IPS-20b (cell line): ENCODE data around the gene SIRPA.

Experiments used
- H3K27ac ChIP-seq: one replicate; pipeline ENCODE4 v1.5.1; 2013; ENCODE audit warnings: low read length
- H3K27me3 ChIP-seq: 2 replicates; pipeline ENCODE4 v1.6.1; 2013; ENCODE audit warnings: mild to moderate bottlenecking, low read length, inconsistent platforms; ENCODE audit not compliant: insufficient read depth
- H3K36me3 ChIP-seq: 2 replicates; pipeline ENCODE4 v1.6.1; 2013; ENCODE audit warnings: low read depth, mild to moderate bottlenecking, inconsistent platforms, low read length, moderate library complexity; ENCODE audit not compliant: insufficient read depth
- H3K4me1 ChIP-seq: 2 replicates; pipeline ENCODE4 v1.6.1; 2013; ENCODE audit warnings: mild to moderate bottlenecking, control low read depth, inconsistent platforms, low read length, moderate library complexity; ENCODE audit not compliant: insufficient read depth
- H3K4me3 ChIP-seq: 2 replicates; pipeline ENCODE4 v1.5.1; 2013; ENCODE audit warnings: mild to moderate bottlenecking, low read length, inconsistent platforms
- H3K9ac ChIP-seq: 2 replicates; pipeline ENCODE4 v1.6.1; 2013; ENCODE audit warnings: low read depth, mild to moderate bottlenecking, inconsistent platforms, low read length, moderate library complexity
- H3K9me3 ChIP-seq: 2 replicates; pipeline ENCODE4 v1.6.1; 2013; ENCODE audit warnings: mild to moderate bottlenecking, low read depth, low read length, inconsistent platforms; ENCODE audit not compliant: insufficient read depth

The SIRPA gene

DNA sequence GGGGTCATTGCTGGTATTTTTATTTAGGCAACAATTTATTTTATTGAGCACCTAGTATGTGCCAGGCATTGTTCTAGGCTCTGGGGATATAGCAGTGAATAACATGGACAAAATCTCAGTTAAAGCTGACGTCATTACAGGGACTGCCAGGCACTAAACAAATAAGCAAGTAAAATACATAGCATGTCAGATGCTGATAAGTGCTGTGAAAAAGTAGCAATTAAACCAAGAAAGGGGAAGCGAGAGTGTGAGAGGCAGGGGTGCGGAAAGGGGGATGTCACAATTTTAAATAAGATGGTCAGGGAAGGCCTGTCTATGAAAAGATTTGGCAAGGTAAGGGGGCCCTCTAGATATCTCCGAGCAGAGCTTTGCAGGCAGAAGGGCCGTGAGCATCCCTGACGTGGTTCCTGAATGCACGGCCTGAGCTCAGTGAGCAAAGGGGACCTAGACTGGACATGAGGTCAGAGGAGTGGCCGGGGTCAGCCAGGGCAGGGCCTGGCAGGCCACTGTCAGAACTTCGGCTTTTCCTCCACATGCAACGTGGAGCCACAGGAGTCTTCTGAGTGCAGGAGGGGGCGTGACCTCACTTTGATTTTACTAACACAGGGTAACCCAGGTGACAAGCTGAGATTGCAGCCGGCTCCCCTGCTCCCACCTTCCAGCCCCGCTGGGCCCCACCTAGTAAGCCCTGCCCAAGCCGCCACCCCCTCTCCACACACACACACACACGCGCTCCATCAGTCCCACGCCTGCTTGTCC, 24.2 kb upstream of the SIRPA start:
- Histone ChIP-seq H3K9me3 (no peaks in the 10 kb centered on the region), H3K4me1 (peaks cover 7% of the 10 kb centered on the region; the same call in 1 of the 2 replicates), H3K9ac (no peak overlapping the region), H3K27ac (no peak overlapping the region), H3K27me3 (no peaks in the 10 kb centered on the region), H3K36me3 (no peaks in the 10 kb centered on the region), H3K4me3 (no peak overlapping the region)

DNA sequence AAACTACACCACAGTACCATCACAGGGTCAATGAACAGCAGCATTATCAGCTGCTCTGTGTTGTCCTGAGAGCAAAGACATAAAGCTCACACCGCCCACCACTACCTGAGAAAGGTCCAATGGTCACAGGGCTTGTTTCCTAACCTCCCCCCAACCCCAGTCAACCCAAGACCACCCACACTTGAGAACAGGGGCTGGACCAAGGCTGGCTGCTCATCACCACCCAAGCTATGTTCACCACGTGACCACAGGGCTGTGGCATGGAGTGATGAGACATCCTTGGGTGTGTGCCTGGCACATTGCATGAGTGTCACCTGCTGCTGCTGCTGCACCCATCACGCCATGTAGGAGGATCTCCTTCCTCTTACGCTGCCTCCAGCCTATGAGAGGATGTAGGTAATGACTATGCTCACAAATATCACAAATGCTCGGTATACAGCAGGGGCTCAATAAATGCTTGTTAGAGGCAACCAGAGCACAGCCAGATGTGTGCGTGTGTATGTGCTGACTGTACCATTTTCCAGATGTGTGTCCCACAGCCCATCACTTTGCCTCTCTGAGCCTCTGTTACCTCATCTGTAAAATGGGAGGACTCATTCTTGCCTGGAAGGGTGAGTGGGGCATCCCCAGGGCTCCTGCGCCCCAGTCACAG, 23.3 kb upstream of the SIRPA start:
- Histone ChIP-seq H3K9me3 (no peaks in the 10 kb centered on the region), H3K27me3 (no peaks in the 10 kb centered on the region), H3K4me3 (no peak overlapping the region), H3K27ac (no peak overlapping the region), H3K36me3 (no peaks in the 10 kb centered on the region), H3K4me1 (peaks cover 3% of the 10 kb centered on the region; the same call in 1 of the 2 replicates), H3K9ac (no peak overlapping the region)

DNA sequence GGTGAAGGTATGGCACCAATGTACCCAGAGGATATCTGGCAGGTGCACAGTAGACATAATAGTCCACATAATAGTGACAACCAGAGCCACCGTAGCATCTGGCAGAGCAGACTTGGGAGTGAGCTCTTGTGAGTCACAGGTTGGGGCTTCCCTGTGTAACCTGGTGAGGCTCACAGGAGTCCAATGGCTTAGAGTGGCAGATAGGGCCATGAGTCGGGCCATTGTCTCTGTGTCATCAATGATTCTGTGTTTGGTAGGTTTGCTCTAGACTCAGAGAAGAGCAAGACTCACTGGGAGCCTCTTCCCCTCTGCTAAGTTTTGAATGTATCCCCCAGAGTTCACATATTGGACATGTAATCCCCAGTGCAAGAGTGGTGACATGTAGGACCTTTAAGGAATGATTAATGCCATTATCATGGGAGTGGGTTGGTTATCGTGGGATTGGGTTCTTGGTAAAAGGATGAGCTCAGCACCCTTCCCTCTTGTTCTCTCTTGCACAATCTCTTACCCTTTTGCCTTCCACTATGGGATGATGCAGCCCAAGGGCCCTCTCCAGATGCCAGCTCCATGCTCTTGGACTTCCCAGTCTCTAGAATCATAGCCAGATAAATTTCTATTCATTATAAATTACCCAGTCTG, 22.6 kb upstream of the SIRPA start:
- Histone ChIP-seq H3K9me3 (no peaks in the 10 kb centered on the region), H3K4me1 (no peaks in the 10 kb centered on the region), H3K9ac (no peak overlapping the region), H3K36me3 (no peaks in the 10 kb centered on the region), H3K4me3 (no peak overlapping the region), H3K27me3 (no peaks in the 10 kb centered on the region), H3K27ac (no peak overlapping the region)

DNA sequence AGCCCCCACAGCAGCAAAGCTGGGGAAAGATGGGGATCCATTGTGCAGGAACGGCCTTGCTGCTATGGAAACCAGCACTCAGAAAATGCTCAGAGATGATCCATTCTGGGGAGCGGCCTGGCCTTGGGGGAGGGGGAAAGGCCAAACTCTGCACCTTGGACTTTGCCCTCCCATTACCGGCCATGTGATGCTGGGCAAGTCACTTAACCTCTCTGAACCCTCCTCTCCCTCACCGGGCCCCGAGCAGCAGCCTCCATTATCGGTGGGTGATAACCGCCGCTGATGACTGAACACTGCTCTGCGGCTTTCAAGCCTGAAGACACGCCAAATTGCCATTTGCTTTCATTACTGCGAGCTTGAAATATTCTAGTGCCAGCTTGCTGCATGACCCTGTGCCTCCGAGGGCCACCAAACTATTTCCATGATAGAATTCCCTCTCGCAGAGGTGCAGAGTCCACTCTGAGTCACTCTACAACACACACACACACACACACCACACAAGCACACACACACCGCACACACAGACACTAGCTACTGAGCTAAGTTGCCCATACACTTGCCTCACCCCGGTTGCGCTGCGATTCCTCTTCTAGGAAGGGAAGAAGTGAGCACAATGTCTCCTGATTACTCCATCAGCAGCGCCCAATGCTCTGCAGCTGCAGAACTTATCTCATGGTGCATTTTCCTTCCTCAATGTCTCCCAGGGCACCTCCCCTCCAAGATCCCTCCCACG, 20.6 kb upstream of the SIRPA start:
- Histone ChIP-seq H3K4me1 (no peaks in the 10 kb centered on the region), H3K36me3 (no peaks in the 10 kb centered on the region), H3K9me3 (no peaks in the 10 kb centered on the region), H3K4me3 (no peak overlapping the region), H3K27ac (no peak overlapping the region), H3K27me3 (no peaks in the 10 kb centered on the region), H3K9ac (no peak overlapping the region)

DNA sequence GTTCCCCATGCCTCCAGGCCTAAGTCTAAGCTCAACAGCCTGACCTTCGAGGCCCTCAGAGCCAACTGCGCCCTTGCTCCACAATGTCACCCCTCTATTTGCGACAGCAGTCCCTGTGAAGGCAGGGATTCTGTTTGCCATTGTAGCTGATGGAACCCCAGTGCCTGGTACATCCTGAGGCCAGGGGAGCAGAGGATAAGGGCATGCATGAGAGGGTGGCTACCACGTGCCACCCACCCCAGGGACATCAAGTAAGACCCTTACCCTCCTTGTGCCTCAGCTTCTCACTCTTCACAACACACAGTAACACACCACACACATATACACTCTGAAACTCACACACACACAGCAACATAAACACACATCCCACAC, 20.0 kb upstream of the SIRPA start:
- H3K9me3 ChIP-seq: no peaks in the 10 kb centered on the region
- no peak overlapping the region for H3K27ac ChIP-seq
- no peaks in the 10 kb centered on the region for H3K4me1 ChIP-seq
- no peak overlapping the region for H3K4me3 ChIP-seq
- H3K27me3 ChIP-seq: no peaks in the 10 kb centered on the region
- H3K36me3 ChIP-seq: no peaks in the 10 kb centered on the region
- H3K9ac ChIP-seq: no peak overlapping the region

DNA sequence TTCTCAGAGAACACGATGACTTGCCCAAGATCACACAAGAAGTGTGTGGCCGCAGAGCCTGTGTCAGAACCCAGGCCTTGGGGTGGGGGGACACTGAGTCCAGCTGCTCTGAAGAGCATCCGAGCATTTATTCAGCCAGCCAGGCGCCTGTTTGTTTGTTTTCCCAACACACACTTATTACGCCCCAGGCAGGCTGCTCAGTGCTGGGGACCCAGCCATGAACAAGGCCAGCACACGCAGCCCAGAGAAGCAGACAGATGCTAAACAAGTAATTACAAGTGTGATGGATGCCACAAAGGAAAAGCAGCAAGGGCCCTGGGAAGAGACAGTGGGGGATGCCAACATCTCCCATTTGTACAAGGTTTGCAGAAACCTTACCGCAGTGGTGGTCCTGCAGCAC, 19.4 kb upstream of the SIRPA start:
- Histone ChIP-seq H3K27me3 (no peaks in the 10 kb centered on the region), H3K9ac (no peak overlapping the region), H3K4me3 (no peak overlapping the region), H3K36me3 (no peaks in the 10 kb centered on the region), H3K4me1 (no peaks in the 10 kb centered on the region), H3K27ac (no peak overlapping the region), H3K9me3 (no peaks in the 10 kb centered on the region)

DNA sequence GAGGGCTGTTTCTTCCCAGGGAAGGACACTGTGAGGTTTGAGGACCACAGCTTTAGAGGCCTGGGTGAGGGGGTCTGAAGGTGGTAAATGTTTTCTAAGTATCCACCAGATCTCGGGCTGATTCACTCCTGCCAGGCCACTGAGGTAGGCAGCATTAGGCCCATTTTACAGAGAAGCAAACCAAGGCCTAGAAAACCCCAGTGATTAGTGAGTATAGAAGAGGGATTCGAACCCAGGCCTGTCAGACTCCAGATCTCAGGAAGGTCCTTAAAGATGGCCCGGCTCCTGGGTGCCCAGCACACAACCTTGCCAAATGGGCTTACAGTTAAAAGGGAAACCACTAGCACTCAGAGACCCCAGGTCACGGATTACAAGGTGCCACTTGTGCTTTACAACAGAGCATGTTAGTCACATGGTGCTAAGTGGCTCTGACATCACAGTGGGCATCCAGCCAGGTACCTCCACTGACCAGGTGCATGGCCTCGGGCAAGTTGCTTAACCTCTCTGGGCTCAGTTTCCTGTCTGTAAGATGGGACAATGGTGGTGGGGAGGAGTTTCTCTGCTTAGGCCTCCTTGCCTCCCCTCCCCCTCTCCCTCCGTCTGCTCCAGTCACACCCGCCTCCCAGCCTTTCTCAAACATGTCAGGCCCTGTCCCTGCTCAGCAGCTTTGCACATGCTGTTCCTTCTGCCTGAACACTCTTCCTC, 18.8 kb upstream of the SIRPA start:
- no peaks in the 10 kb centered on the region for H3K9me3 ChIP-seq
- no peak overlapping the region for H3K27ac ChIP-seq
- no peak overlapping the region for H3K9ac ChIP-seq
- H3K4me3 ChIP-seq: no peak overlapping the region
- no peaks in the 10 kb centered on the region for H3K36me3 ChIP-seq
- no peaks in the 10 kb centered on the region for H3K27me3 ChIP-seq
- no peaks in the 10 kb centered on the region; the same call in 1 of the 2 replicates for H3K4me1 ChIP-seq

DNA sequence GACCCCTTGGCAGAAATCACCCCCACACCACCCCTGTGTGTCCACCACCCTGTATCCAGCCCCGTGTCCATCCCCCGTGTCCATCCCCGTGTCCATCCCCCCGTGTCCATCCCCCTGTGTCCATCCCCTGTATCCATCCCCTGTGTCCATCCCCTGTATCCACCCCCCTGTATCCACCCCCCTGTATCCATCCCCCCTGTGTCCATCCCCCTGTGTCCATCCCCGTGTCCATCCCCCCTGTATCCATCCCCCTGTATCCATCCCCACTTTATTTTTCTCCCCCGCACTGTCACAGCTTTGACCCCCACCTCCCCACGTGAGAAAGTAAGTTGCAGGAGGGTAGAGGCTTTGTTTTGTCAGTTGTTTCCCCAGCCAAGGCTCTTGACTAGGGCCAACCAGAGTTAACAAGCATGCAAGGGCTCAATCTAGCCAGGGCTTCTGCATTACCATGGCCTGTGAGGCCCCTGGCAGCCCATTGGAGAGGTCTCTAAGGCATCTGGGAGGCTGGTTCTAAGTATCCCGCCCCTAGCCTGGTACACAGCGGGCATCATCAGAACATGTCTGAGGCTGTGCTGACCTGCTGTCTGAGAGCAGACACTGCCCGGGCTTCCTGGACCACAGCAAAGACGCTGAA, 18.1 kb upstream of the SIRPA start:
- Histone ChIP-seq H3K4me1 (peaks cover 3% of the 10 kb centered on the region; the same call in 1 of the 2 replicates), H3K27ac (no peak overlapping the region), H3K27me3 (no peaks in the 10 kb centered on the region), H3K9ac (no peak overlapping the region), H3K4me3 (no peak overlapping the region), H3K36me3 (no peaks in the 10 kb centered on the region), H3K9me3 (no peaks in the 10 kb centered on the region)

DNA sequence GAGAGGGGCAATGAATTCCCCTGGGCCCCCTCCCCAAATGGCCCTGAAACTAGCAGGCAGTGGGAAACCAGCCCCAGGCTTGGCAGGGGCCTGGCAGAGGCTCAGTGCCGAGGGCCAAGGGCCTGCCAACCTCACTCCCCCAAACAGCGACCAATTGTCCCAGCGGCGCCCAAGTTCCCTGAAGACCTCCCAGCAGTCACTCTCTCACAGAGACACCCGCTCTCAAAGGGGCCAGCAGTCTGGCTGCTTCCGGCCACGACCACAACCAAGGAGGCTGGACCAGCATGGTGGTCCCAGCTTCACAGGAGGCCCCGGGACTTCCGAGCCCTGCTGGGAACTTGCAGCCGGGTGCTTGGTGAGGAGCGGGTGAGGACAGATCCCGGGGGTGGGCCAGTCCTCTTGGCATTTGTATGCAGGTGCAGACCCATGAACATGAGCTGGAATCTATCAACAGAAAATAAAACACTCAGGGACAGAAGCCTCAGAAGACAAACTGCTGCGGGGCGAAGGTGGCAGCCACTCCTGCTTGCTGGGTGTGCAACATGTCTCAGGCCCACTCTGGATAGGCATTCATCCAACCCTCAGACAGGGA, 17.5 kb upstream of the SIRPA start:
- no peaks in the 10 kb centered on the region for H3K36me3 ChIP-seq
- H3K27ac ChIP-seq: no peak overlapping the region
- H3K4me1 ChIP-seq: peaks cover 3% of the 10 kb centered on the region; the same call in 1 of the 2 replicates
- no peak overlapping the region for H3K4me3 ChIP-seq
- no peaks in the 10 kb centered on the region for H3K9me3 ChIP-seq
- no peak overlapping the region for H3K9ac ChIP-seq
- no peaks in the 10 kb centered on the region for H3K27me3 ChIP-seq

DNA sequence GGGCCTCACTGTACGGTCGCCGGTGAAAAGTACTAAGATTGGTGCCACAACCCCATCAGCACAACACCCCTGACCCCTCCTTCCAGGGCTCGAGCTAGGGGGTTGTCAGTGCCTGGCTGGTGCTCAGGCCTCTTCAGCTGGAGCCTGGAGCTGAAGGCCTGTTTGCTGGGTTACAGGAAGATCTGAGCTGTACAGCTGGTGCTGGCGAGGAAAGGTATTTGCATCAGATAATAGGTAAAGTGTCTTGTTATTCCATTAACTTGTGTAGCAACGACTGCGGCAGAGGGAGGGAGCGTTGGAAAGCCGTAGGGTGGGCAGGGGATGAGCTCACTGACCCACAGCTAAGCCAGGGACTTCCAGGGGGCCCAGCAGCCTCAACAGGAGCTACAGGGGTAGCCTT, 15.8 kb upstream of the SIRPA start:
- H3K27ac ChIP-seq: no peak overlapping the region
- no peak overlapping the region for H3K9ac ChIP-seq
- no peaks in the 10 kb centered on the region for H3K27me3 ChIP-seq
- no peaks in the 10 kb centered on the region for H3K36me3 ChIP-seq
- no peaks in the 10 kb centered on the region for H3K9me3 ChIP-seq
- no peak overlapping the region for H3K4me3 ChIP-seq
- H3K4me1 ChIP-seq: peaks cover 3% of the 10 kb centered on the region; the same call in 1 of the 2 replicates
